GM04503 (cell line): ENCODE measurements around the gene BANP.
"Not testable (repeated sequence)": the region's sequence is repeated elsewhere in the genome, so short reads cannot be mapped to it uniquely, and the experiment has no call there.

Experiments used
- DNase-seq: peaks from one replicate; pipeline ENCODE4 v3.0.0-alpha.2; 2012; ENCODE audit warnings: low read depth

BANP gene

GRCh38 chr16:88088611-88089010 lies 137.4 kb downstream of the BANP start:
- not testable (repeated sequence) for DNase-seq

- not testable (repeated sequence) for DNase-seq
Observed at GRCh38 chr16:88089071-88089470, 137.8 kb downstream of the BANP start.

DNA sequence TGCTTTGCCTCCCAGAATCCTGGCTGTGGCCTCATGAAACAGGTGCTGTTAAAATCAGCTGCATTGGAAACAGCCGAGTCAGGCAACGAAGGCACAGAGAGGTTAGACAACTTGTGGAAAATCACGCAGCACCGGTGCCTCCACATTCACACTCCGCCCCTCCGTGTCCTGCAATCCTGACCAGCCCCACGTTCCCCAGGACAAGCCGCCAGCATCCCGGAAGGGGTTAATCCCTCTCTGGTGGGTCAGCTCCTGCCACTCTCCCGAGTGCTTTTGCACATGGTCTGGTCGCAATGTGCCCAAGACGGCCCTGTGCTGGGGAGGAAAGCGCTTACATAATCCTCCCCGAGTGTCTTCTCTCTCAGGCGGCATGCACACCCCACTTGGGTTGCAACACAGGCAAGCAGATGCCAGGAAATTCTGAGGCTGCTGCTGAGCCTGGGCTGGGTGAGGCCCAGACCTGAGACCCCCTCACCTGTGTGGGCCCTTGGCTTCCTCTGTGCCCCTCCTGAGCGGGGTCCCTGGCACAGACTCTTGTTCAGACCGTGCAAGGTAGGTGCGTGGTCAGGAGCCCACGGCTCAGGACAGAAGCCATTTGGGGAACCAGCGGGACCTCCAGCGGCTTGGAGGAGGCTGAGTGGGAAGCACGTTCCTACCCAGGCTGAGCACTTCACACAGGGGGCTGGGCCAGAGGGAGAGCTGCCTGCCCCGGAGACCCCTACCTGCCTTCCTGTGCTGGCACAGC lies 138.6 kb downstream of the BANP start:
- DNase-seq = not testable (repeated sequence)

- not testable (repeated sequence) for DNase-seq
Observed at GRCh38 chr16:88090377-88091175, 139.3 kb downstream of the BANP start.

GRCh38 chr16:88091221-88091971 lies 140.2 kb downstream of the BANP start:
- not testable (repeated sequence) for DNase-seq

DNA sequence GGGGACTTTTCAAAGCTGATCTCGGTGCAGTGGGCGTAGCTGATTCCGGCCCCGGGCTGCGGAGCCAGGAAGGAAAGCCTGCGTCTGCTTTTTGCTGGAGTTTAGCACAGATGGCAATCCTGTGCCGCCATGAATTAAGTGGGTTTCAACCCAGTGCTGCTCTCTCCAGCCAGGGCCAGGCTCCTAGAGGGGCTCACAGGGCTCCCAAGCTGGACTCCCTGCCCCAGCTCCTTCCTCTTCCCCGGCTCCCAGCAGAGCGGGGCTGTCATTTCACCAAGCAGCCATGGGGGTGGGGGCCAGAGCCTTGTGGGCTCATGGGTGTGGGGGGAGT lies 140.7 kb downstream of the BANP start:
- not testable (repeated sequence) for DNase-seq

DNA sequence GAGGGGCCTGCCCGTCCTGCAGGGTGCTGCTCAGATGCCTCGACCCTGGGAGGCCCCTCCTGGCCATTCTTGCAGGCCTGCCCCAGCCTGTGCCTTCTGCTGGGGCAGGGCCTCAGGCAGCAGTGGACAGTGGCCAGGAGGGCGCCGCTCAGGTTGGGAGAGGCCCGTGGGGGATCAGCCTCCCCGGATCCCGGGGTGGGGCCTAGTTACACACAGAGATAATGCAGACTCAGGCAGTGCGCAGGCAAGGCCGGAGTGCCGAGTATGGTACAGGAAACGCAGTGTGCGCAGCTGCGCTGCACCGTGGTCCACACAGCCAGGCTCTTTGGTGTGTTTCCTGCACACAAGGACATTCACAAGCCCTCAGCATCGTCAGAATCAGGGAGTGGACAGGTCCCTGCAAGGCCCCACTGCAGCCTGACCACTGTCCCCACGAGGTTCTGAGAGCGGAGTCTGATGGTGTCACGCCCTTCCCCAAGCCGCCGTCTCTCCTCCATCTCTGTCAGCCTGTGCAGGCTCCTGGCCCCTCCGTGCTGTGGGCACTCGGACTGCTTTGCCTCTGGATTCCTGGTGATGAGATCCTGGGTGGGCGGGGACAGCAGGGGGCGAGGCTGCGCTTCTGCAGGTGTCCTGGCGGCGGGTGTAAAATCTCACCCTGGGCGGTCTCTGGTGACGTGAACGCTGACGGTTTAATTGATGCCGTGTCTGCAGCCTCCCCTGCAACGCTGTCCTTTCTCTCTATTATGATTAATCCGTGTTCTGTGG lies 141.7 kb downstream of the BANP start:
- DNase-seq = not testable (repeated sequence)

GRCh38 chr16:88093556-88094252 lies 142.5 kb downstream of the BANP start:
- DNase-seq = not testable (repeated sequence)

DNA sequence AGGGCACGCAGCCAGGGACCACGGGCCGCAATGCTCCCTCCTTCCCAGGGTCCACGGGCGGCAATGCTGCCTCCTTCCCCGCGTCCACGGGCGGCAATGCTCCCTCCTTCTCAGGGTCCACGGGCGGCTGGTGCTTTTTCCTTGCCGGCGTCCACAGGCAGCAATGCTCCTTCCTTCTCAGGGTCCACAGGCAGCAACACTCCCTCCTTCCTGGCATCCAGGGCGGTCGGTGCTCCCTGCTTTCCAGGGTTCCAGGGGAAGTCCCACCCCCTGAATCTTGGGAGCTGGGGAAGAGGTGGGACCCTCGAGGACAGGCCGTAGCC lies 143.0 kb downstream of the BANP start:
- not testable (repeated sequence) for DNase-seq

- not testable (repeated sequence) for DNase-seq
Observed at GRCh38 chr16:88094900-88095299, 143.7 kb downstream of the BANP start.

GRCh38 chr16:88096659-88097058 lies 145.4 kb downstream of the BANP start:
- not testable (repeated sequence) for DNase-seq

DNA sequence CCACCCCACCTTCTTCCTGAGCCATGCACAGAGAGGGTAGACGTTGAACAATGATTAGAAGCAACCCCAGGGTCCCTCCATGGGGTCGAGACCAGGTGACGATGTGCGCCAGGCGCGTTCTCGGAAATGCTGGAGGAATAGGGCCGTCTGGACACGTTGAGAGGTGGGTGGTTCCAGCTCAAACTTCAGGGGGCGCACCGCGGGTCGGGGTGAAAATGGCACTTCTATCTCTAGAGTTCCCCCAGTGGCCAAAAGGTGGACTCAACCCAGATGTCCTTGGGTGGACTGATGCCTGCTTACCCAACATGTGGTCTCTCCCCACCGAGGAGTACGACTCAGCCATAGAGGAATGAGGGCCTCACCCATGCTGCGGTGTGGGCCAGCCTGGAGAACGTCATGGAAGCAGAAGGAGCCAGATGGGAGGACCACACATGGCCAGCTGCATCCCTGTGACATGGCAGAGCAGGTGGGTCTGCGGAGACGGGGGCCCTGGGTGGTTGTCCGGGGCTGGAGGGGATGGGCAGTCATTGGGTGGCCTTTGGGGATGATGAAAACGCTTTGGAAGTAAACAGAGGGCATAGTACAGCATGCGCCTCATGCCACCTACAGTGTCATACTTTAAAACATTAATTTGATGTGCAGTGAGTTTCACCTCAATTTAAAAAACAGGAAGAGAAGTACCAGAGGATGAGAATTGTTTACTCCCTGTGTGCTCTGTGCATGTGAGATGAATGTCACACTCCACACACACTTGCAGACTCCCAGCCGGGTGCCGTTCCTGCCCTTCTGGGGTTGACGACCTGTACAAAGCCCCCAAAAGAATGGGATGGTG lies 147.7 kb downstream of the BANP start:
- DNase-seq = not testable (repeated sequence)

DNA sequence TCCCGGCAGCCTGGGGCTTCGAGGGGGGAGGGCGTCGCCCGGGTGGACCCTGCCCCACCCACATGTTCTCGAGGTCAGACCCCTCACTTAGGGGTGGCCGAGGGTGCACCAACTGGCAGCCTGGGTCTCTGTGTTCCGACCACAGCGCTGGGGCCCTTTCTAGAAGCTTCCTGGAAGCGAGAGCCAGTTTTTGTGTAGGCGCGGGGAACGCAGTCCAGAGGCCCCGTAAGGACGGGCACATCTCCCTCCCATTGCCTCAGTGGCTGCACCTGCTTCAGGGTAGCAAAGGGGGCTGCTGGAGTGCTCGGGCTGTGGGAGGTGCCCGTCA lies 148.3 kb downstream of the BANP start:
- no peak for DNase-seq

GRCh38 chr16:88099956-88100355 lies 148.7 kb downstream of the BANP start:
- DNase-seq = not testable (repeated sequence)

- DNase-seq = not testable (repeated sequence)
Observed at GRCh38 chr16:88100801-88101622, 149.8 kb downstream of the BANP start.

DNA sequence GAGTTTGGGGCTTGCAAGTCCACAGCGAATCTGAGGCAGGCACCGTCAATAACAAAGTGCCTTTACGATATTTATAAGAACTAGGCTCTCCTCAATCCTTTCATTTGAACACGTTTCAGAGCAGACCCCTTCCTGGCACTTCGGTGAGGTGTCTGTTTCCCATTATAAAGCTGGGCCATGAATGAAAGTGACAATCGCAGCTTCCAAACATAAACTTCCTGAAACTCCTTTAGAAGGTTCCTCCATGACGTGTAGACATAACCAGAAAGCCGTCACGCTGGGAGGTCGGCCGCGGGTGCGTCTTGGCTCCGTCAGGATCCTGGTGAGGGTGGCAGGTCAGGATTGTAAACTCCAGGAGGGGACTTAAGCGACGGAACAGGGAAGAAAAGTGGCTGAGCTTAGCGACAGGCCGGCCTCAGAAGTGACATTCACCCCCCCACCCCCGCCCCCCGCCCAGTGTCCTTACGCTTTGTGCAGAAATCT lies 150.4 kb downstream of the BANP start:
- not testable (repeated sequence) for DNase-seq

DNA sequence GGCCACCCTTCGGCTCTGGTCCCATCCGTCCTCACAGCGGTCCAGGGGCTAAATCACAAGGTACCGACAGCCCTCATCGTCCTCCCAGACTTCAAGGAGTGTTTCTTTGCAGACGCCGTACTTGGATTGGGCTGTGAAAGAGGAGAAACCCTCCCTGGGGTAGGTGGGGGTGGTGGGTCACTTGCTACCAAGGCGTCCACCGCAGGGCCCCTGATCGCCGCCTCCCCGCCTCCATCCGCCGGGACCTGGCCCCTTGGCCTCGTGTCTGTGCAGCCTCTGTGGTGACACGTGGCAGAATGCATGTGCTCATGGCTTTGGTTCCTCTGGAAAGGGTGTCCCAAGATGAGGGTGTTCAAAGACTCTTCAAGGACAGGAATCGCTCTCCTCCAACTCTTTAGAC lies 151.4 kb downstream of the BANP start:
- no peak for DNase-seq

GRCh38 chr16:88103011-88103410 lies 151.8 kb downstream of the BANP start:
- DNase-seq = no peak

- DNase-seq = no peak
Observed at GRCh38 chr16:88103581-88104188, 152.5 kb downstream of the BANP start.
